Endothelial cell (in vitro differentiated cells): ENCODE measurements around the gene KIF13A. TPM values are rescaled to one million over a fixed set of nuclear protein-coding genes. Genes with fewer than 3 reads are reported as not detected.
"Not testable (repeated sequence)": the region's sequence is repeated elsewhere in the genome, so short reads cannot be mapped to it uniquely, and the experiment has no call there.

Source experiments
- DNase-seq: peaks from one replicate; pipeline ENCODE4 v3.0.0; 2021; ENCODE audit warnings: low spot score
- H3K27ac Mint-ChIP-seq: one replicate; pipeline ENCODE4 v1.8.0; 2021; ENCODE audit warnings: mixed read lengths, inconsistent platforms; ENCODE audit not compliant: unreplicated experiment
- H3K27me3 Mint-ChIP-seq: one replicate; pipeline ENCODE4 v1.8.0; 2021; ENCODE audit warnings: mild to moderate bottlenecking, moderate library complexity, mixed read lengths, inconsistent platforms; ENCODE audit not compliant: unreplicated experiment
- H3K36me3 Mint-ChIP-seq: one replicate; pipeline ENCODE4 v1.8.0; 2021; ENCODE audit warnings: mild to moderate bottlenecking, low read depth, mixed read lengths, inconsistent platforms; ENCODE audit not compliant: unreplicated experiment
- H3K4me1 Mint-ChIP-seq: one replicate; pipeline ENCODE4 v1.8.0; 2021; ENCODE audit warnings: mild to moderate bottlenecking, mixed read lengths, inconsistent platforms; ENCODE audit not compliant: unreplicated experiment
- H3K4me3 Mint-ChIP-seq: one replicate; pipeline ENCODE4 v1.8.0; 2021; ENCODE audit warnings: mild to moderate bottlenecking, mixed read lengths, inconsistent platforms; ENCODE audit not compliant: unreplicated experiment
- H3K9me3 Mint-ChIP-seq: one replicate; pipeline ENCODE4 v1.8.0; 2021; ENCODE audit warnings: mixed read lengths, inconsistent platforms; ENCODE audit not compliant: unreplicated experiment
- CTCF ChIP-seq: fragments of 200-600 bp; sonication (generic); IDR thresholded peaks from one replicate; pipeline ENCODE4 v1.5.0; 2021; ENCODE audit warnings: antibody characterized with exemption; ENCODE audit not compliant: unreplicated experiment
- total RNA-seq: library from RNA; stranded (reverse); fragmentation: NEBNext Ultra II Directional; extraction: Animal tissue kit (Norgen Biotek cat#: 25700); gene quantifications from one replicate; pipeline ENCODE4 v1.2.1, GENCODE V29; 2021; ENCODE audit not compliant: unreplicated experiment

KIF13A gene
- total RNA-seq, 1 donor from 2014 or later, result 139 TPM

GRCh38 chr6:17917837-17918763 is 69.3 kb downstream of the KIF13A start:
- Mint-ChIP-seq H3K36me3 (peaks cover 5% of the 10 kb centered on the region), H3K4me1 (peaks cover 51% of the 10 kb centered on the region), H3K4me3 (no peak overlapping the region), H3K27me3 (peaks cover 1% of the 10 kb centered on the region), H3K9me3 (no peaks in the 10 kb centered on the region), H3K27ac (no peak overlapping the region)
- TF ChIP-seq CTCF, result no peak
- no peak for DNase-seq

GRCh38 chr6:17914651-17915050 is 72.8 kb downstream of the KIF13A start:
- Mint-ChIP-seq H3K27me3 (peaks cover 1% of the 10 kb centered on the region), H3K27ac (no peak overlapping the region), H3K36me3 (no peaks in the 10 kb centered on the region), H3K4me3 (no peak overlapping the region), H3K4me1 (peaks cover 40% of the 10 kb centered on the region), H3K9me3 (no peaks in the 10 kb centered on the region)
- no peak for TF ChIP-seq CTCF
- no peak for DNase-seq

GRCh38 chr6:17912521-17912920 is 74.9 kb downstream of the KIF13A start:
- Mint-ChIP-seq H3K36me3 (peaks cover 5% of the 10 kb centered on the region), H3K4me3 (no peak overlapping the region), H3K9me3 (no peaks in the 10 kb centered on the region), H3K27ac (no peak overlapping the region), H3K27me3 (peaks cover 3% of the 10 kb centered on the region), H3K4me1 (peaks cover 34% of the 10 kb centered on the region)
- TF ChIP-seq CTCF, result no peak
- no peak for DNase-seq

- not testable (repeated sequence) for H3K36me3 Mint-ChIP-seq, H3K27me3 Mint-ChIP-seq, DNase-seq, H3K9me3 Mint-ChIP-seq, H3K4me3 Mint-ChIP-seq, H3K27ac Mint-ChIP-seq
- H3K4me1 Mint-ChIP-seq, result peaks cover 36% of the 10 kb centered on the region
Observed at GRCh38 chr6:17911656-17912055, 75.8 kb downstream of the KIF13A start.

- peaks cover 5% of the 10 kb centered on the region for H3K36me3 Mint-ChIP-seq
- H3K27ac Mint-ChIP-seq, result no peak overlapping the region
- peaks cover 34% of the 10 kb centered on the region for H3K4me1 Mint-ChIP-seq
- H3K27me3 Mint-ChIP-seq, result peaks cover 3% of the 10 kb centered on the region
- no peaks in the 10 kb centered on the region for H3K9me3 Mint-ChIP-seq
- no peak overlapping the region for H3K4me3 Mint-ChIP-seq
- no peak for DNase-seq
- TF ChIP-seq CTCF, result no peak
Observed at GRCh38 chr6:17910189-17910588, 77.2 kb downstream of the KIF13A start.
